NCI-H446 treated with DMSO at 0.1 percent for 48 hours (cell line): ENCODE results near the gene ZNF490.

Experiments
- DNase-seq: peaks from one replicate; lab custom pipeline; 2025; lab: John Stamatoyannopoulos, UW

The ZNF490 gene

GRCh38 chr19:12543855-12544254, 66.8 kb downstream of the ZNF490 start:
- no peak for DNase-seq
